ENCODE measurements around the gene DTD1. TPM values are rescaled to one million over a fixed set of nuclear protein-coding genes. Genes with fewer than 3 reads are reported as not detected.

The DTD1 gene
- total RNA-seq, 2 experiments from 2014 or later: 18.7 to 22.4 TPM

DNA sequence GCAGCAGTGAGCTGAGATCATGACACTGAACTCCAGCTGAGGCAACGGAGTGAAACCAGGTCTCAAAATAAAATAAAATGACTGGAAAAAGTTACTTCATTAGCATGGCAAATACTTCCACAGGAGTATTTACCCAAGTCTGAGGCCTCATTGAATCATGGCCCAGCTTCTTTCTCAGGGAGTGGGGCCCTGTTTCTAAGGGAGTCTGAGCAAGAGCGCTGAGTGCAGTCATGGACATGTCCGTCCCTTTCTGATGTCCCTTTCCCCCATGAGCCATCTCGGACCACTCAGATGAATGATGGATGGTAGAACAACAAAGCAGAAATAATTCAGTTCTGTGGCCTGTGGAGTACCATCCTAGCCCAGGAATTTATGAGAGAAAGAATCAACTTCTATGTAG, 7.8 kb upstream of the DTD1 start:
- Mint-ChIP-seq H3K27me3 (peaks cover 8% of the 10 kb centered on the region), H3K4me3 (no peak overlapping the region), H3K27ac (no peak overlapping the region), H3K4me1 (peaks cover 4% of the 10 kb centered on the region), H3K36me3 (no peaks in the 10 kb centered on the region), H3K9me3 (no peaks in the 10 kb centered on the region)
- POLR2A ChIA-PET: no interaction called here
- DNase-seq (no peak), ATAC-seq (ENCODE audit: low read depth) (no peak)

DNA sequence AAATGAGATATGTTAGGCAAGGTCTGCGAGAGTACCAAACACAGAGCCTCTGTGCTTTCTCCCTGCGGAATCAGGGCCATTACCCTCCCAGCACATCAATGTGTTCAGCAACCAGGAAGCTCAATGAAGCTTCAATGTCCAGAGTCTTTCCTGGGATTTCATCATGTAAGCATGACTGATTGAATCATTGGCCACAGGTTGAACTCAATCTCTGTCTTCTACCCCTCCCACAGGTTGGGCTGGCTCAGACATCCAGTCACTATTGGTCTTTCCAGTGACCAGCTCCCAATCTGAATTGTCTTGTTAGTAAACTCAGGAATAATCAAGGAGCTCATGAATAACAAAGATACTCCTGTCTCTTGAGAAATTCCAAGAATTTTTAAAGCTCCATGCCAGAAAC, 2.7 kb upstream of the DTD1 start:
- no peak overlapping the region for H3K4me3 Mint-ChIP-seq
- no peaks in the 10 kb centered on the region for H3K36me3 Mint-ChIP-seq
- no peaks in the 10 kb centered on the region for H3K9me3 Mint-ChIP-seq
- H3K4me1 Mint-ChIP-seq: peaks cover 19% of the 10 kb centered on the region
- DNase-seq (no peak), ATAC-seq (ENCODE audit: low read depth) (no peak)
- POLR2A ChIA-PET: no interaction called here
- peaks cover 8% of the 10 kb centered on the region for H3K27me3 Mint-ChIP-seq
- H3K27ac Mint-ChIP-seq: no peak overlapping the region

DNA sequence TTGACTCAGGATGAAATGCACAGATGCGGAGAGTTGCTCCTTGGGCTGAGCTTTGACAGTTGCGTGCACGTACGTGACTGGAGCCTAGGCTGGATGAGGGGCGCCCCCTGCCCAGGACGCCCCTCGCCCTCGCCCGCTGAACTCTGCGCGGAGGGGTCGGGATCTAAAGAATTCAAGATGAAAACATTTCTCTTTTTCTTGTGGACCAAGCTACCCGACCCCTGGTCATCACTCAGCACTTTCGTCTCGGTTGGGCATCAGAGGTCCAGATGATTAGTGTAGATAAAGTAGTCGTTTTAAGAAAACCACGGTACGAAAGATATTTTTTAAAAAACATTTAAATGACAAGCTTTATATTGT, 700 bp downstream of the DTD1 start:
- H3K36me3 Mint-ChIP-seq: no peaks in the 10 kb centered on the region
- H3K27me3 Mint-ChIP-seq: peaks cover 6% of the 10 kb centered on the region
- DNase-seq (peak; percentile 36), ATAC-seq (ENCODE audit: low read depth) (no peak)
- H3K9me3 Mint-ChIP-seq: no peaks in the 10 kb centered on the region
- H3K27ac Mint-ChIP-seq: peak overlapping the region; percentile 79
- peak overlapping the region; percentile 80 for H3K4me3 Mint-ChIP-seq
- POLR2A ChIA-PET: interaction anchor here (0.6 to 1.5 kb wide), 3 partner anchors 23 to 1424 kb away, joined by 3 to 4 read pairs (median 3); partner anchors contain the start of gene SEC23B
- H3K4me1 Mint-ChIP-seq: peaks cover 19% of the 10 kb centered on the region

DNA sequence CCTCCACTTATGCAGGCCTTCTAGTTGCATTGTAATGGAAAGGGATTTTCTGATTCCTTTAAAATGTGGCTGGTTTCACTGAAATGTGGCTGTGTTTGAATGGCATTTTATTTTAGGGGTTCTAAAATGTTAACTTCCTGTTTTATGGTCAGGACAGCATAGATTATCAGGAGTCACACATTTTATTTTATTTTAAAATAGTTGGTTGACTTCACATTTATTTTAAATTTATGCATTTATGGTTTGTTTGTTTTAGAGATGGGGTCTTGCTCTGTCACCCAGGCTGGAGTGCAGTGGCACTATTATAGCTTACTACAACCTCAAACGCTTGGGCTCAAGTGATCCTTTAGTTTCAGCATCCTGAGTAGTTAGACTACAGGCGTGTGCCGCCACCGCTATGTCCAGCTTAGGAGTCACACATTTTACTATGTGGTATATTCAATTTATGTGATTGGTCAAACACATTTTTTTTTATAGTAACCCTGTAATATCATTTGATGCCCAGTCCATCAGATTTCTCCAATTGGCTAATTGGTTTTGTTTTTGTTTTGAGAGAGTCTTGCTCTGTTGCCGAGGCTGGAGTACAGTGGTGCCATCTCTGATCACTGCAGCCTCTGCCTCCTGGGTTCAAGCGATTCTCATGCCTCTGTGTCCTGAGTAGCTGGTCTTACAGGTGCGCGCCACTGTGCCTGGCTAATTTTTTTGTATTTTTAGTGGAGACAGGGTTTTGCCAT, 2.3 kb downstream of the DTD1 start:
- no peak for ATAC-seq (ENCODE audit: low read depth)
- POLR2A ChIA-PET: no interaction called here
- peak overlapping the region; percentile 44 for H3K4me3 Mint-ChIP-seq
- no peak overlapping the region for H3K27ac Mint-ChIP-seq
- no peaks in the 10 kb centered on the region for H3K27me3 Mint-ChIP-seq
- DNase-seq: no peak
- no peaks in the 10 kb centered on the region for H3K9me3 Mint-ChIP-seq
- peaks cover 3% of the 10 kb centered on the region for H3K36me3 Mint-ChIP-seq
- peaks cover 19% of the 10 kb centered on the region for H3K4me1 Mint-ChIP-seq

DNA sequence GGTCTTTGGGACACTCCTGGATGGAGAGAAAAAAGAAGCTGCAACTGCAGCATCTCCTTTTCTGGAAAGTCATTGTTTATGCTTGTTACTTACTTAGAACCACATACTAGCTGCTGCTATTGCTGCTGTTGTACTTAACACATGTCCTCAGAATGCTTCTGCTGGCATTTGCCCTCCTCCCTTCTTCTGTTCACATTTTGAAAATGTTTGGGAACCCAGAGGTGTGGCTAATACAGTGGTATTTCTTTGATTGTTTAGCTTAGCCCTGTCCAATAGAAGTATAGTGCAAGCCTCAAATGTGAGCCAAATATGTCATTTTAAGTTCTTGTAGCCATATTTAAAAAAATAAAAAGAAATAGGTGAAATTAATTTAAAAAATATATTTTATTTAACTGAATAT, 8.4 kb downstream of the DTD1 start:
- no peaks in the 10 kb centered on the region for H3K4me1 Mint-ChIP-seq
- H3K4me3 Mint-ChIP-seq: no peak overlapping the region

DNA sequence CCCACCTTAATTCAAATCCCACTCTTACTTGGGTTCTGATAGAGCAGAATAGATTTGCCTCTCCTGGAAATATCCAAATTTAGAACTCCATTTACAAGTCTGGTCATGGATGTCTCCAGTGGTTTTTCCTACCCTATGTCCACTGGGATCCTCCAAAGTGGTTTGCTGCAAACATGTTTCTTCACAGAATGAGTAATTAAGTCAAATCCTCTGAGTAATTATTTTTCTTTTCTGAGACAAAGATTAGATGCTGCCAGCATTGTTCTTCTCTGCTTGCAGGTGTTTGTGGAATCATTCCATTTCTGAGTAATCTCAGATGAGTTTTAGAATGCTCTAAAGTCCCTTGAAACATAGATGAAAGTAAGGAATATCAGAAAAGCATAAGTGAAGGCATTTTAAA, 21.9 kb downstream of the DTD1 start:
- Mint-ChIP-seq H3K27ac (no peak overlapping the region), H3K4me3 (no peak overlapping the region), H3K4me1 (peaks cover 3% of the 10 kb centered on the region), H3K36me3 (no peaks in the 10 kb centered on the region), H3K27me3 (no peaks in the 10 kb centered on the region), H3K9me3 (no peaks in the 10 kb centered on the region)
- no peak for ATAC-seq (ENCODE audit: low read depth)
- no peak for DNase-seq
- POLR2A ChIA-PET: no interaction called here

More for the DNA sequence above, 8.4 kb downstream of the DTD1 start:
- Mint-ChIP-seq H3K27me3 (no peaks in the 10 kb centered on the region), H3K9me3 (no peaks in the 10 kb centered on the region), H3K27ac (no peak overlapping the region), H3K36me3 (peaks cover 20% of the 10 kb centered on the region)
- ATAC-seq (ENCODE audit: low read depth) (no peak), DNase-seq (no peak)
- POLR2A ChIA-PET: no interaction called here

DNA sequence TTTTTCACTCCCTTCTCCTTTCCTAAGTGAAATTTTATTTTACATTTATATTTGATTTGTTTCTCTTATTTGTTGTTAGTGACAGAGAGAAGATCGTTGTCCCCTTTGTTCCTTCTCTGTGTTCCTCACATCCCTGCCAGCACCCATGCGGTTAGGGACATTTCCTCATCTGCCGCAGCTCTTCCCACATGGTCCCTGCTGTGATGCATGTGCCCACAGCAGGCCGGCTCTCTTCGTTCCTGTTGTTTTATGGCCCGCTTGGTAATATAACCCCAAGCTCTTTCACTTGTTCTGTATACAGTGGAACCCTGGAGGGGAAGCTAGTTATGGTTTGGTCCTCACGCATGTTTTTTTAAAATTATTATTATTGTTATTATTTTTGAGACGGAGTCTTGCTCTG, 23.6 kb downstream of the DTD1 start:
- ATAC-seq (ENCODE audit: low read depth) (no peak), DNase-seq (no peak)
- Mint-ChIP-seq H3K27ac (no peak overlapping the region), H3K4me3 (no peak overlapping the region), H3K9me3 (no peaks in the 10 kb centered on the region), H3K27me3 (no peaks in the 10 kb centered on the region), H3K36me3 (peaks cover 3% of the 10 kb centered on the region), H3K4me1 (peaks cover 3% of the 10 kb centered on the region)
- POLR2A ChIA-PET: no interaction called here

DNA sequence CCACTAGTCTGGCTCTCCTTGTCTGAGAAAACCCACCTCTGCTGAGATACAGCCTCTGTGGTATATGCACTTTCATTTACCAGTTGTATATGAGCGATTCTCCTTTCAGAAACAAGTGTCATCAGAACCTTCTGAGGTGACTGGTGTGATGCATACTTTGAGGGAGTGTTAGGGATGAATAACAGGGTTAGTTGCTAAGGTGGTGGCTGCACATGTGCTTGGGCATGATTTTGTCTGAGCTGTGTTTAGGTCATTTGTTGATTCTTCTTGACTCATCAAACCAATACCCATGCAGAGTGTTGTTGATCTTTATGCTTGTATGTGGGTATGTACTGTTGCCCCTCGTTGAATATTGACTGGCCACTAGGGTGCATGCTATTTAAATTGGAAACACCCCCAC, 25.7 kb downstream of the DTD1 start:
- Mint-ChIP-seq H3K27ac (no peak overlapping the region), H3K36me3 (peaks cover 7% of the 10 kb centered on the region), H3K4me1 (peaks cover 3% of the 10 kb centered on the region), H3K27me3 (no peaks in the 10 kb centered on the region), H3K9me3 (no peaks in the 10 kb centered on the region), H3K4me3 (no peak overlapping the region)
- POLR2A ChIA-PET: no interaction called here
- ATAC-seq (ENCODE audit: low read depth): no peak
- DNase-seq: no peak

DNA sequence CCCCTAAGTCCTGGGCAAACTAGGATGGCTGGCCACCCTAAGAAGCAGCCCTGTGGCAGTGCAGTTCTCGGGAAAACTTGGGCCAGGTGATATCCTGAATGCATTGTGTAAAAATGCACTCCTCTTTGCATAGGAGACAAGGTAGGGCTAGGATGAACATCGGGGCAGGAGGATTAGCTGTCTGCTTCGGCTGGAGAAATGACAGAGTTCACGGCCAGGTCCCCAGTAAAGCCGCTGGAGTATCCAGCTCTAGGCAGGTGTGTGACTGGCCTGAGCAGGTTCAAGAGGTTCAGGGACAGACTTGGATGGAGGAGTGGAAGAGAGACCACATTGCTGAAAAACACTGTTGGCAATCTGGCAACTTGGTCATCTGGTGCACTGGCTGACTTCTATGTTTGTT, 26.4 kb downstream of the DTD1 start:
- POLR2A ChIA-PET: no interaction called here
- no peaks in the 10 kb centered on the region for H3K27me3 Mint-ChIP-seq
- peaks cover 7% of the 10 kb centered on the region for H3K36me3 Mint-ChIP-seq
- DNase-seq (no peak), ATAC-seq (ENCODE audit: low read depth) (no peak)
- no peak overlapping the region for H3K4me3 Mint-ChIP-seq
- H3K27ac Mint-ChIP-seq: no peak overlapping the region
- H3K4me1 Mint-ChIP-seq: peaks cover 3% of the 10 kb centered on the region
- no peaks in the 10 kb centered on the region for H3K9me3 Mint-ChIP-seq

DNA sequence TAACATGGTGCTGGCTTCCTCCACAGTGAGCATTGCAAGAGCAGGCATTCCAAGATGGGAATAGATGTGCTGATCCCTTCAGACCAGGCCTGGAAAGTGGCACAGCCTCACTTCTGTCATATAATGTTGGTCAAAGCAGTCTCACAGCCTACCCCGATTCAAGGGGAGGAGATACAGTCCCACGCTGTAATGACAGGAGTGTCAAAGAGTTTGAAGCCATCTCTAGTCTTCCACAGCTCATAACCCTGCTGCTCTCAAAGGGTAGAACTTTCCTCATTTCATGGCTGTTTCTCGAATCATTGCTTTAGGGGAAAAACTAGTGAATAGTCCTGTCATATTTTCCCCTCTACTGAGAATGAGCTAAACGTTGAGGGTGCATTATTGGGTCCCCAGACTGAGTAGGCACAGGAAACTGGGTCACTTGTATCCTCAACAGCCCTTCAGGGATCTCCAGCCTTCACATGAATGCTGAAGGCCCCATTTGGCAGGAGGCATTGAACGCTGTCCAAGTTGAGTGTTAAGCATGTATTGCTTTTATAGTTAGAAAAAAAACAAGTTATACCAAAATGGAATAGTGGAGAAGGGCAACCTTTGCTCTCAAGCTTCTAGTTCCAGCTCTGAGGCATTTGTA, 27.3 kb downstream of the DTD1 start:
- Mint-ChIP-seq H3K27me3 (no peaks in the 10 kb centered on the region), H3K4me1 (peaks cover 3% of the 10 kb centered on the region), H3K4me3 (no peak overlapping the region), H3K27ac (no peak overlapping the region), H3K36me3 (peaks cover 7% of the 10 kb centered on the region), H3K9me3 (no peaks in the 10 kb centered on the region)
- ATAC-seq (ENCODE audit: low read depth) (no peak), DNase-seq (no peak)
- POLR2A ChIA-PET: no interaction called here

DNA sequence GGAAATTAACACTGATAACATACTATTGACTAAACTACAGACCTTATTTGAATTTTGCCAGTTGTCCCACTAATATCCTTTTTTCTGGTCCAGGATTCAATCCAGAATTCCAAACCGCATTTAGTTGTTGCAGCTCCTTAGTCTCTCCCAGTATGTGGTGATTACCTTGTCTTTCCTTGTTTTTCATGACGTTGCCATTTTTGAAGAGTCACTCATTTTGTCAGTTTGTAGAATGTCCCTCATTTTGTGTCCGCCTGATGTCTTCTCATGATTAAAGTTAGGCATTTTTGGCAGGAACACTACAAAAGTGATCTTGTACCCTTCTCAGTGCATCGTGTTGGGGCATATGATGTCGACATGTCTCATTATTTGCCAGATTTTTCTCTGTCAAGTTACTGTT, 33.1 kb downstream of the DTD1 start:
- DNase-seq (no peak), ATAC-seq (ENCODE audit: low read depth) (no peak)
- POLR2A ChIA-PET: no interaction called here
- Mint-ChIP-seq H3K4me3 (no peak overlapping the region), H3K4me1 (no peaks in the 10 kb centered on the region), H3K36me3 (peaks cover 7% of the 10 kb centered on the region), H3K27me3 (no peaks in the 10 kb centered on the region), H3K27ac (no peak overlapping the region), H3K9me3 (no peaks in the 10 kb centered on the region)

DNA sequence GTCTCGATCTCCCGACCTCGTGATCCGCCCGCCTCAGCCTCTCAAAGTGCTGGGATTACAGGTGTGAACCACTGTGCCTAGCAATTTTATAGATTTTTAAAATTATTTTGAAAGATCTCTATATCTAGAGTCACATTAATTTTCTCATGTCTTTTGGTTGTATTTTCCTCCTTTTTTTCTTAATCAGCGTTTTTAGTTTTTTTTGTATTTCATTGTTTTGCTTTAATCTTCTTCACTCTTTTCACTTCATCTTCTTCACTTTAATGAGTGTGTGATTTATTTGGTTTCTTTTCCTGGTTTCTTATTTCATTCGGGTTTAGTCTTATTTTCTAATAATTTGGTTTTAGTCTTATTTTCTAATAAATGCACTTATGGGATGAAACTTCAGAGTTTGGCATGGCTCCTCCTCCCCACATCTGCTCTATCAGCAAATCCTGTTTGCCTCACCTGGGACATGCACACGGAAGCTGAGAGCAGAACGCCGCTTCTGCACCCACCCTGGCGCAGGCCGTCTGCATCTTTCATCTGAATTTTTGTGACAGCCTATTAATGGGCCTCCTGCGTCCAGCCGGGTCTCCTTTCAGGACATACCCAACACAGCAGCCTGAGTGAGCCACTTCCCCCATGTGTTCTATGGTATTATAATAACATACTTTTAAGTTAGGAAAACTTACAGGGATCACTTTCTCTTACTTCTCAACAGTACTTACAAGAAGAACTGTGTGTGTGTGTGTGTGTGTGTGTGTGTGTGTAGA, 35.5 kb downstream of the DTD1 start:
- DNase-seq: no peak
- H3K27ac Mint-ChIP-seq: no peak overlapping the region
- H3K9me3 Mint-ChIP-seq: no peaks in the 10 kb centered on the region
- no peaks in the 10 kb centered on the region for H3K27me3 Mint-ChIP-seq
- H3K36me3 Mint-ChIP-seq: peaks cover 2% of the 10 kb centered on the region
- POLR2A ChIA-PET: no interaction called here
- no peak for ATAC-seq (ENCODE audit: low read depth)
- H3K4me1 Mint-ChIP-seq: peaks cover 2% of the 10 kb centered on the region
- H3K4me3 Mint-ChIP-seq: no peak overlapping the region

DNA sequence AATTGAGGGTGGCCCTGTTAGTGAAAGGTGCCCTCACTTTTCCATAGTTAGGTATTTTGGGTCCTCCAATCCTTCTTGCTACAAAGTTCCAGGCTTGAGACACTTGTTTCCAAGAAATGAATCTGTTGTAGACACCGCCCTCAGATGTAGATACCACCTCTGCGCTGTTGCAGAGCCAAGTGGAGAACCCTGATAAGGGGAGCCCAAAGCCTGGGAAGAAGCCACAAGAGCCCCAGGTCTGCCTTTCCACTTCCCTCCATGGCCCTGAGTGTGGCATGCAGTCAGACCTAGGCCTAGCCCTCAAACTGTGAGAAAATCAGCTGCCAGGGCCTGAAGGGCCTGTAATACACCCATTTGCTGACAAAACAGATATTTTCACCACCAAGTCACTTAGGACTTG, 37.1 kb downstream of the DTD1 start:
- H3K36me3 Mint-ChIP-seq: peaks cover 2% of the 10 kb centered on the region
- H3K27me3 Mint-ChIP-seq: no peaks in the 10 kb centered on the region
- no peak for DNase-seq
- no peak overlapping the region for H3K27ac Mint-ChIP-seq
- no peak for ATAC-seq (ENCODE audit: low read depth)
- H3K4me3 Mint-ChIP-seq: no peak overlapping the region
- POLR2A ChIA-PET: no interaction called here
- peaks cover 2% of the 10 kb centered on the region for H3K4me1 Mint-ChIP-seq
- no peaks in the 10 kb centered on the region for H3K9me3 Mint-ChIP-seq
